MCF 10A (cell line): Measurements from ENCODE around the gene XPO1. TPM values are rescaled to one million over a fixed set of nuclear protein-coding genes. Genes with fewer than 3 reads are reported as not detected.
A peak's percentile ranks its signal among the peaks of the same experiment; 100 is the strongest.

ENCODE experiments used
- BruUV-seq: library from RNA; stranded (reverse); fragments of 400-500 nt; replicated peaks from 2 replicates; lab custom pipeline; 2021; lab: Mats Ljungman, UMichigan
- CTCF ChIA-PET: fragments of 300-600 bp; sonication (Branson Sonifier 250); formaldehyde crosslinking; extraction: SDS; loops from one replicate; lab custom pipeline; 2021; ENCODE audit warnings: antibody characterized with exemption, inconsistent platforms; lab: Yijun Ruan, JAX
- POLR2A ChIA-PET: fragments of 300-600, 350-650 bp; sonication (Branson Sonifier 250); formaldehyde crosslinking; extraction: SDS; loops from one replicate; lab custom pipeline; 2020; ENCODE audit warnings: antibody characterized with exemption, inconsistent platforms; lab: Yijun Ruan, JAX
- DNase-seq: peaks from one replicate; pipeline ENCODE4 v3.0.0-alpha.2; 2018; ENCODE audit not compliant: unreplicated experiment
- H3K27ac Mint-ChIP-seq: one replicate; pipeline ENCODE4 v1.8.0; 2022; ENCODE audit warnings: mild to moderate bottlenecking, low read depth, mixed read lengths; ENCODE audit not compliant: unreplicated experiment
- H3K27me3 Mint-ChIP-seq: one replicate; pipeline ENCODE4 v1.8.0; 2022; ENCODE audit warnings: mixed read lengths; ENCODE audit not compliant: insufficient read depth, unreplicated experiment
- H3K36me3 Mint-ChIP-seq: one replicate; pipeline ENCODE4 v1.8.0; 2022; ENCODE audit warnings: mild to moderate bottlenecking, moderate library complexity, mixed read lengths; ENCODE audit not compliant: insufficient read depth, unreplicated experiment
- H3K4me1 Mint-ChIP-seq: one replicate; pipeline ENCODE4 v1.8.0; 2022; ENCODE audit warnings: mixed read lengths; ENCODE audit not compliant: insufficient read depth, unreplicated experiment
- H3K4me3 Mint-ChIP-seq: one replicate; pipeline ENCODE4 v1.8.0; 2022; ENCODE audit warnings: mild to moderate bottlenecking, moderate library complexity, mixed read lengths; ENCODE audit not compliant: unreplicated experiment
- H3K9me3 Mint-ChIP-seq: one replicate; pipeline ENCODE4 v1.8.0; 2022; ENCODE audit warnings: mixed read lengths; ENCODE audit not compliant: unreplicated experiment
- CTCF ChIP-seq: fragments of 200-600 bp; IDR thresholded peaks from one replicate; pipeline ENCODE4 v1.8.0; 2022; ENCODE audit warnings: antibody characterized with exemption, mild to moderate bottlenecking; ENCODE audit not compliant: unreplicated experiment
- intact Hi-C: fragments of 100-400 bp; cut with micrococcal nuclease; formaldehyde crosslinking; loops from 2 replicates; pipeline ENCODE4 v1.14.1; 2022
- total RNA-seq: library from RNA; stranded (reverse); gene quantifications from 2 replicates; pipeline ENCODE4 v1.2.3, GENCODE V29; 2022

Gene XPO1
- total RNA-seq, 1 experiment from 2014 or later = 148 TPM

GRCh38 chr2:61582165-61582564, 44.0 kb upstream of the XPO1 start:
- no peak for TF ChIP-seq CTCF
- Mint-ChIP-seq H3K27ac (no peak overlapping the region), H3K4me3 (no peak overlapping the region), H3K27me3 (no peaks in the 10 kb centered on the region), H3K36me3 (no peaks in the 10 kb centered on the region), H3K9me3 (no peaks in the 10 kb centered on the region), H3K4me1 (no peaks in the 10 kb centered on the region)
- no TSS peak for BruUV-seq
- ChIA-PET POLR2A (interaction anchor here (0.6 to 0.8 kb wide), 3 partner anchors 14 to 166 kb away, joined by 3 to 4 read pairs (median 3); partner anchors contain the start of gene XPO1), CTCF (no interaction called here)
- no peak for DNase-seq
- intact Hi-C loops = no loop called here

- Mint-ChIP-seq H3K27ac (no peak overlapping the region), H3K4me3 (no peak overlapping the region), H3K36me3 (no peaks in the 10 kb centered on the region), H3K9me3 (no peaks in the 10 kb centered on the region), H3K27me3 (no peaks in the 10 kb centered on the region), H3K4me1 (no peaks in the 10 kb centered on the region)
- ChIA-PET POLR2A (interaction anchor here (0.7 to 0.8 kb wide), 2 partner anchors 14 to 43 kb away, joined by 3 to 4 read pairs; partner anchors contain the start of gene XPO1), CTCF (no interaction called here)
- intact Hi-C loops = no loop called here
- DNase-seq = no peak
- TF ChIP-seq CTCF = no peak
- no TSS peak for BruUV-seq
These were observed 43.6 kb upstream of the XPO1 start for GRCh38 chr2:61581716-61582115.

GRCh38 chr2:61575447-61575859, 37.3 kb upstream of the XPO1 start:
- Mint-ChIP-seq H3K27me3 (no peaks in the 10 kb centered on the region), H3K4me1 (no peaks in the 10 kb centered on the region), H3K27ac (peak overlapping the region; percentile 1), H3K4me3 (no peak overlapping the region), H3K36me3 (no peaks in the 10 kb centered on the region), H3K9me3 (no peaks in the 10 kb centered on the region)
- TF ChIP-seq CTCF = no peak
- intact Hi-C loops = no loop called here
- BruUV-seq = no TSS peak
- ChIA-PET CTCF (no interaction called here), POLR2A (no interaction called here)
- no peak for DNase-seq

- ChIA-PET CTCF (no interaction called here), POLR2A (interaction anchor here (2.3 kb wide), 1 partner anchor 28 kb away, joined by 10 read pairs; the partner anchor contains the start of gene XPO1)
- no peak for TF ChIP-seq CTCF
- intact Hi-C loops = no loop called here
- Mint-ChIP-seq H3K4me3 (no peak overlapping the region), H3K4me1 (no peaks in the 10 kb centered on the region), H3K27me3 (no peaks in the 10 kb centered on the region), H3K36me3 (no peaks in the 10 kb centered on the region), H3K27ac (no peak overlapping the region), H3K9me3 (no peaks in the 10 kb centered on the region)
- no TSS peak for BruUV-seq
- no peak for DNase-seq
These were observed 28.4 kb upstream of the XPO1 start for GRCh38 chr2:61566566-61566965.
